ENCODE measurements around the gene RASSF4.

GRCh38 chr10:44983066-44983894 lies 23.7 kb downstream of the RASSF4 start:
- TF ChIP-seq CTCF (IDR thresholded peaks at IDR 0.05) = no peak
- TF ChIP-seq POLR2AphosphoS5 (IDR thresholded peaks at IDR 0.05) = no peak
